Dendritic cell treated with granulocyte-macrophage colony-stimulating factor and Interleukin-4, amounts not matched to agents 40 ng/mL and 50 ng/mL, for 4 days (primary cell): Measurements from ENCODE around the gene TMEM59.
"Not testable (repeated sequence)": the region's sequence is repeated elsewhere in the genome, so short reads cannot be mapped to it uniquely, and the experiment has no call there.

ENCODE experiments used
- H3K27ac Mint-ChIP-seq: one replicate; pipeline ENCODE4 v1.8.0; 2022; ENCODE audit warnings: mild to moderate bottlenecking, mixed read lengths
- H3K27me3 Mint-ChIP-seq: one replicate; pipeline ENCODE4 v1.8.0; 2022; ENCODE audit warnings: mild to moderate bottlenecking, mixed read lengths
- H3K36me3 Mint-ChIP-seq: one replicate; pipeline ENCODE4 v1.8.0; 2022; ENCODE audit warnings: low read depth, mixed read lengths
- H3K4me1 Mint-ChIP-seq: one replicate; pipeline ENCODE4 v1.8.0; 2022; ENCODE audit warnings: low read depth, mixed read lengths
- H3K4me3 Mint-ChIP-seq: one replicate; pipeline ENCODE4 v1.8.0; 2022; ENCODE audit warnings: mild to moderate bottlenecking, moderate library complexity, mixed read lengths
- H3K9me3 Mint-ChIP-seq: one replicate; pipeline ENCODE4 v1.8.0; 2022; ENCODE audit warnings: mixed read lengths
- intact Hi-C: fragments of 100-400 bp; cut with micrococcal nuclease; formaldehyde crosslinking; loops from one replicate; pipeline ENCODE4 v1.15.0; 2022

The TMEM59 gene

GRCh38 chr1:54081306-54082270 lies 28.6 kb upstream of the TMEM59 start:
- Mint-ChIP-seq H3K4me3 (no peak overlapping the region), H3K27ac (no peak overlapping the region), H3K9me3 (no peaks in the 10 kb centered on the region), H3K27me3 (no peaks in the 10 kb centered on the region), H3K36me3 (peaks cover 28% of the 10 kb centered on the region), H3K4me1 (peaks cover 17% of the 10 kb centered on the region)
- intact Hi-C loops = no loop called here

GRCh38 chr1:54080598-54081049 lies 27.6 kb upstream of the TMEM59 start:
- Mint-ChIP-seq H3K27ac (no peak overlapping the region), H3K4me1 (peaks cover 17% of the 10 kb centered on the region), H3K9me3 (no peaks in the 10 kb centered on the region), H3K36me3 (peaks cover 27% of the 10 kb centered on the region), H3K4me3 (no peak overlapping the region), H3K27me3 (no peaks in the 10 kb centered on the region)
- intact Hi-C loops = no loop called here

GRCh38 chr1:54077359-54077758 lies 24.4 kb upstream of the TMEM59 start:
- intact Hi-C loops = no loop called here
- no peaks in the 10 kb centered on the region for H3K27me3 Mint-ChIP-seq
- peaks cover 11% of the 10 kb centered on the region for H3K4me1 Mint-ChIP-seq
- H3K9me3 Mint-ChIP-seq = no peaks in the 10 kb centered on the region
- H3K36me3 Mint-ChIP-seq = peaks cover 17% of the 10 kb centered on the region
- no peak overlapping the region for H3K27ac Mint-ChIP-seq
- no peak overlapping the region for H3K4me3 Mint-ChIP-seq

- Mint-ChIP-seq H3K4me3 (no peak overlapping the region), H3K27me3 (no peaks in the 10 kb centered on the region), H3K9me3 (no peaks in the 10 kb centered on the region), H3K4me1 (peaks cover 7% of the 10 kb centered on the region), H3K36me3 (peaks cover 29% of the 10 kb centered on the region), H3K27ac (no peak overlapping the region)
- intact Hi-C loops = loop anchor here (2.0 kb wide), 1 partner anchor 418 kb away; no protein-coding TSS in a partner anchor
Observed at GRCh38 chr1:54070171-54070837, 17.3 kb upstream of the TMEM59 start.

GRCh38 chr1:54069791-54070170 lies 16.8 kb upstream of the TMEM59 start:
- intact Hi-C loops = loop anchor here (2.0 kb wide), 2 partner anchors 419 to 741 kb away; no protein-coding TSS in a partner anchor
- peaks cover 7% of the 10 kb centered on the region for H3K4me1 Mint-ChIP-seq
- no peaks in the 10 kb centered on the region for H3K9me3 Mint-ChIP-seq
- H3K4me3 Mint-ChIP-seq = no peak overlapping the region
- H3K36me3 Mint-ChIP-seq = peaks cover 34% of the 10 kb centered on the region
- no peak overlapping the region for H3K27ac Mint-ChIP-seq
- no peaks in the 10 kb centered on the region for H3K27me3 Mint-ChIP-seq

GRCh38 chr1:54064299-54064698 lies 11.3 kb upstream of the TMEM59 start:
- H3K4me1 Mint-ChIP-seq = peaks cover 12% of the 10 kb centered on the region

GRCh38 chr1:54054438-54054749 lies 1.4 kb upstream of the TMEM59 start:
- no peaks in the 10 kb centered on the region for H3K27me3 Mint-ChIP-seq
- peaks cover 47% of the 10 kb centered on the region for H3K4me1 Mint-ChIP-seq
- peaks cover 42% of the 10 kb centered on the region for H3K36me3 Mint-ChIP-seq

More at GRCh38 chr1:54064299-54064698, 11.3 kb upstream of the TMEM59 start:
- intact Hi-C loops = no loop called here
- no peaks in the 10 kb centered on the region for H3K27me3 Mint-ChIP-seq
- no peak overlapping the region for H3K4me3 Mint-ChIP-seq
- no peaks in the 10 kb centered on the region for H3K9me3 Mint-ChIP-seq
- peaks cover 50% of the 10 kb centered on the region for H3K36me3 Mint-ChIP-seq
- H3K27ac Mint-ChIP-seq = no peak overlapping the region

GRCh38 chr1:54053745-54054437 lies 887 bp upstream of the TMEM59 start:
- H3K4me1 Mint-ChIP-seq = peaks cover 47% of the 10 kb centered on the region
- no peaks in the 10 kb centered on the region for H3K9me3 Mint-ChIP-seq
- intact Hi-C loops = loop anchor here (1.0 to 5.0 kb wide), 5 partner anchors 43 to 663 kb away; partner anchors contain the start of genes CYB5RL, LRRC42, MRPL37 and SSBP3
- no peaks in the 10 kb centered on the region for H3K27me3 Mint-ChIP-seq
- H3K27ac Mint-ChIP-seq = no peak overlapping the region
- no peak overlapping the region for H3K4me3 Mint-ChIP-seq
- peaks cover 37% of the 10 kb centered on the region for H3K36me3 Mint-ChIP-seq

More at GRCh38 chr1:54054438-54054749, 1.4 kb upstream of the TMEM59 start:
- no peaks in the 10 kb centered on the region for H3K9me3 Mint-ChIP-seq
- no peak overlapping the region for H3K4me3 Mint-ChIP-seq
- H3K27ac Mint-ChIP-seq = no peak overlapping the region
- intact Hi-C loops = loop anchor here (5.0 kb wide), 4 partner anchors 43 to 663 kb away; partner anchors contain the start of genes CYB5RL, MRPL37, SSBP3 and TTC4

- Mint-ChIP-seq H3K4me1 (peaks cover 38% of the 10 kb centered on the region), H3K9me3 (no peaks in the 10 kb centered on the region), H3K36me3 (peaks cover 23% of the 10 kb centered on the region), H3K4me3 (no peak overlapping the region), H3K27ac (no peak overlapping the region), H3K27me3 (no peaks in the 10 kb centered on the region)
- intact Hi-C loops = loop anchor here (5.0 kb wide), 4 partner anchors 45 to 665 kb away; partner anchors contain the start of genes CYB5RL, MRPL37, SSBP3 and TTC4
Observed at GRCh38 chr1:54052431-54052933, 522 bp downstream of the TMEM59 start.

GRCh38 chr1:54051933-54052430 lies 1.0 kb downstream of the TMEM59 start:
- Mint-ChIP-seq H3K36me3 (peaks cover 18% of the 10 kb centered on the region), H3K4me3 (no peak overlapping the region), H3K27ac (no peak overlapping the region), H3K9me3 (no peaks in the 10 kb centered on the region), H3K4me1 (peaks cover 38% of the 10 kb centered on the region), H3K27me3 (no peaks in the 10 kb centered on the region)
- intact Hi-C loops = loop anchor here (5.0 kb wide), 4 partner anchors 45 to 665 kb away; partner anchors contain the start of genes CYB5RL, MRPL37, SSBP3 and TTC4

GRCh38 chr1:54050435-54050834 lies 2.6 kb downstream of the TMEM59 start:
- not testable (repeated sequence) for H3K4me3 Mint-ChIP-seq, H3K27me3 Mint-ChIP-seq, H3K36me3 Mint-ChIP-seq, H3K9me3 Mint-ChIP-seq, H3K27ac Mint-ChIP-seq
- intact Hi-C loops = loop anchor here (5.0 kb wide), 4 partner anchors 47 to 667 kb away; partner anchors contain the start of genes CYB5RL, MRPL37, SSBP3 and TTC4
- H3K4me1 Mint-ChIP-seq = peaks cover 22% of the 10 kb centered on the region

- peak overlapping the region; percentile 25 for H3K27ac Mint-ChIP-seq
- no peaks in the 10 kb centered on the region for H3K27me3 Mint-ChIP-seq
- intact Hi-C loops = no loop called here
- H3K4me1 Mint-ChIP-seq = peaks cover 10% of the 10 kb centered on the region
- H3K9me3 Mint-ChIP-seq = no peaks in the 10 kb centered on the region
- H3K36me3 Mint-ChIP-seq = peaks cover 33% of the 10 kb centered on the region
- no peak overlapping the region for H3K4me3 Mint-ChIP-seq
Observed at GRCh38 chr1:54047384-54048305, 5.4 kb downstream of the TMEM59 start.
